Hepatocyte (in vitro differentiated cells): ENCODE data around the gene DCAF6.

ENCODE experiments used
- CTCF ChIP-seq: fragments of 200-600 bp; sonication (generic); IDR thresholded peaks from 2 replicates; pipeline ENCODE4 v1.5.1; 2016; ENCODE audit warnings: antibody characterized with exemption, mild to moderate bottlenecking; ENCODE audit not compliant: poor library complexity
- EZH2 ChIP-seq: fragments of 200-600 bp; sonication (generic); IDR thresholded peaks from 2 replicates; pipeline ENCODE4 v1.6.1; 2016; ENCODE audit warnings: antibody characterized with exemption, mild to moderate bottlenecking, borderline replicate concordance
- EZH2phosphoT487 ChIP-seq: fragments of 200-600 bp; sonication (generic); IDR thresholded peaks from one replicate; pipeline ENCODE4 v1.6.1; 2018; ENCODE audit warnings: antibody characterized with exemption, mild to moderate bottlenecking, low read depth, moderate library complexity; ENCODE audit not compliant: unreplicated experiment, severe bottlenecking

GRCh38 chr1:167983797-167984420 is 47.4 kb downstream of the DCAF6 start:
- TF ChIP-seq CTCF (no peak), EZH2 (no peak), EZH2phosphoT487 (no peak)
